Measurements from ENCODE around the gene CDYL2.

CDYL2 gene

DNA sequence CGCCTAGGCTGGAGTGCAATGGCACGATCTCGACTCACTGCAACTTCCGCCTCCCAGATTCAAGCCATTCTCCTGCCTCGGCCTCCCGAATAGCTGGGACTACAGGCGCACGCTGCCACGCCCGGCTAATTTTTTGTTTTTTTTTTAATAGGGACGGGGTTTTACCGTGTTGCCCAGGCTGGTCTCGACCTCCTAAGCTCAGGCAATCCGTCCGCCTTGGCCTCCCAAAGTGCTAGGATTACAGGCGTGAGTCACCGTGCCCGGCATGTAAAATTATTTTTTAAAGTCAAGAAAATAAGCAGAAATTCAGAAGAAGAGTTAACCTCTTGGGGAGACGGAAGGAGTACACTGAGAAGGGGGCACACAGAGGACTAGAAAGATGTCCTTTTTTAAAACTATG is 27.5 kb downstream of the CDYL2 start:
- no peak for DNase-seq (ENCODE audit: extremely low read depth, low read depth)
- TF ChIP-seq, protein P1, sequence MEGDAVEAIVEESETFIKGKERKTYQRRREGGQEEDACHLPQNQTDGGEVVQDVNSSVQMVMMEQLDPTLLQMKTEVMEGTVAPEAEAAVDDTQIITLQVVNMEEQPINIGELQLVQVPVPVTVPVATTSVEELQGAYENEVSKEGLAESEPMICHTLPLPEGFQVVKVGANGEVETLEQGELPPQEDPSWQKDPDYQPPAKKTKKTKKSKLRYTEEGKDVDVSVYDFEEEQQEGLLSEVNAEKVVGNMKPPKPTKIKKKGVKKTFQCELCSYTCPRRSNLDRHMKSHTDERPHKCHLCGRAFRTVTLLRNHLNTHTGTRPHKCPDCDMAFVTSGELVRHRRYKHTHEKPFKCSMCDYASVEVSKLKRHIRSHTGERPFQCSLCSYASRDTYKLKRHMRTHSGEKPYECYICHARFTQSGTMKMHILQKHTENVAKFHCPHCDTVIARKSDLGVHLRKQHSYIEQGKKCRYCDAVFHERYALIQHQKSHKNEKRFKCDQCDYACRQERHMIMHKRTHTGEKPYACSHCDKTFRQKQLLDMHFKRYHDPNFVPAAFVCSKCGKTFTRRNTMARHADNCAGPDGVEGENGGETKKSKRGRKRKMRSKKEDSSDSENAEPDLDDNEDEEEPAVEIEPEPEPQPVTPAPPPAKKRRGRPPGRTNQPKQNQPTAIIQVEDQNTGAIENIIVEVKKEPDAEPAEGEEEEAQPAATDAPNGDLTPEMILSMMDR (IDR thresholded peaks at IDR 0.05; ENCODE audit: low read depth, low read length), result no peak

DNA sequence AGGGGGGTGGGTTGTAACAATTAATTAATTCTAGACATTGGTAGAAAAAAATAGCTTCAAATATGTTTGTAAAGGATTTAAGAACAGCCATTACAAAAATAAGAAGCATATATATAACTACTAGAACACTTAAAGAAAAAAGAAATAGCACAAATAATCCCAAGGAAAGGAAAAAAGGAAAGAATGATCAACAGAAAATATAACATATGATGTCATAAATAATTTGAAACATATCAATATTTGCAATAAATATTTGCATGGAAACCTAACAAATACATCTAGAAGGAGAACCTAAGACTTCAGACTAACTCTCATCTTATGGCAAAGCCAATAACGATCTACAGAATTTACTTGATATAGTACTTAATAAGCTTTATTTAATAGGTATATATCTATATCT is 28.9 kb downstream of the CDYL2 start:
- TF ChIP-seq, protein P1 (IDR thresholded peaks at IDR 0.05; ENCODE audit: low read depth, low read length), result no peak

DNA sequence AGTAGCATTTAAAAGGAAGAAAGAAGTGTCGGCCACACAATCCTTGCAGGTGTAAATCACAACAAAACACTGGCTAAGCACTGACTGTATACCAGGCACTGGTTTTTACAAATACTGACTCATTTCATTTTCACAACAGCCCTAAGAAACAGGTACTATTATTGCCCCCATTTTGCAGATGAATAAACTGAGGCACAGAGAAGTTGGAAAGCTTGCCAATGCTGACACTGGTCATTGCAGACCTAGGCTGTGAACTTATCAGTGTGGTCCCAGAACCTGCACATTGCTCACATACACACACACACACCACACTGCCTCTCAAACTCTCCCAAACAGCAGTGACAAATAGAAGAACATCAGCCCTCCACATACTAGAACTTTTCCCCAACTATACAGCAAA is 37.6 kb downstream of the CDYL2 start:
- DNase-seq (ENCODE audit: extremely low read depth, low read depth), result no peak
- TF ChIP-seq, protein P1 (IDR thresholded peaks at IDR 0.05; ENCODE audit: low read depth, low read length), result no peak

More for the DNA sequence above, 28.9 kb downstream of the CDYL2 start:
- no peak for DNase-seq (ENCODE audit: extremely low read depth, low read depth)

DNA sequence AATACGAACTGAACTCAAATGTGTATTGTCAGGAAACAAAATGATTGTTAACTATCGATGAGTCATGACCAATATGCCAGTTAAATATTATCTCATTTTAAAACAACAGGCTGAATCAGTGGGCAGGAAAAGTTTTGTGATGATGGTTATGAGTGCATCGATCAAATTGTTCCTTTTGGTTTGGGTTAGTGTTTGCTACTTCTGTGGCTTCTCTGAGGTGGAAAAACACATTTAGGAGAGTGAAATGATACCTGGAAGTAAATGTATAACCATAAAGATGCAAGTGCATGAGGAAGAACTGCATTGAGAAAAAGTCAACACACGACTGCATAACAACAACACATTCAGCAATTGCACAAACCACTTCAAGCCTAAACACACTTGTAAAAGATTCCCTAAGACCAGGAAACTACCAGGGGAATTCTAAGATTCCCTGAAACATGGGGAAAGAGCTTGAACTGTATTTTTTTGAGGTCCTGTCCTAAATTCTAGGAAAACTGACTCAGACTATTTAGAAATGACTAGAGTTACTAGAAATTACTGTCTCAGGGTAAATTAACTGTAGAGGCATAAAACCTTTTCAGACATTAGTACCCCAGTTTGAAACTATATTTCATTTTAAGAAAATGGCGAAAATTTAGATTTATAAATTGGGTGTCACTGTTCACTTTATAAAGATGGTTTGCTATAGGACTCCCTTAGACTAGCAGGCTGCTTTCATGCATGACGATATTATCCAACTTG is 44.8 kb downstream of the CDYL2 start:
- DNase-seq (ENCODE audit: extremely low read depth, low read depth), result no peak
- TF ChIP-seq, protein P1 (IDR thresholded peaks at IDR 0.05; ENCODE audit: low read depth, low read length), result no peak

DNA sequence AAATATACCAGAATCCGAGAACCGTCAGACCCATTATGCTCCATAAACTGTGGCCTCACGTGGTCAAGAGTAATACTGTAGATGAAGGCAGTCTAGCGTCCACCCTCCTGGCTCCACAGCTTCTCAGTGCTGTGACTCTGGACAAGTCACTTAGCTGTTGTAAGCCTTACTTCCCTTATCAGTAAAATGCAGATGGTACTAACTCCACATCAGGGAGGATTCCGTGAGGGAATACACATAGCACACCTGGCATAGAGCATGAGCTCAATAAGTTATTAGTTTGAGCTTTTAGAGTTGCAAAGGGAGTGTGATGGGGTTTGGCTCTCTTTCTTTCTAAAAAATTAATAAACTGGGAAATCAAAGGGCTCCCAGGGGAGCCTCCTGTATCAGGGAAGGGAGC is 49.9 kb downstream of the CDYL2 start:
- no peak for DNase-seq (ENCODE audit: extremely low read depth, low read depth)
- TF ChIP-seq, protein P1 (IDR thresholded peaks at IDR 0.05; ENCODE audit: low read depth, low read length), result no peak

DNA sequence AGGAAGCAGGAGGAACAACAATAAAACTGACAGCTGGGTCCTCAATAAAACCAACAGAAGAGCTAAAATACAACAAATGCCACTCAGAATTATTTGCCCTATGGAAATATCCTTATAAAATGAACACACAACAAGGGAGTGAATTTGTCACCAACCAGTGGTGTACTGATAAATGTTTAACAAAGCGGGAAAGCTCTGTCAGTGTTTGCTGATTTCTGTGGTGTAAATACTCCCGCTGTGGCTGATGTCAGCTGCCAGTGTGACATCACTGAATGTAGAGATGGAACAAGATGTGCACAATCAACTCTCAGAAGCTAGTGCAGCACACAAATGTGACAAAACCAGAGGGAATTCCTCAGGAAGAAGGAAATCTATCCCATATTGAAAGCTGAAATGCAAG is 51.9 kb downstream of the CDYL2 start:
- TF ChIP-seq, protein P1 (IDR thresholded peaks at IDR 0.05; ENCODE audit: low read depth, low read length), result no peak
- no peak for DNase-seq (ENCODE audit: extremely low read depth, low read depth)

DNA sequence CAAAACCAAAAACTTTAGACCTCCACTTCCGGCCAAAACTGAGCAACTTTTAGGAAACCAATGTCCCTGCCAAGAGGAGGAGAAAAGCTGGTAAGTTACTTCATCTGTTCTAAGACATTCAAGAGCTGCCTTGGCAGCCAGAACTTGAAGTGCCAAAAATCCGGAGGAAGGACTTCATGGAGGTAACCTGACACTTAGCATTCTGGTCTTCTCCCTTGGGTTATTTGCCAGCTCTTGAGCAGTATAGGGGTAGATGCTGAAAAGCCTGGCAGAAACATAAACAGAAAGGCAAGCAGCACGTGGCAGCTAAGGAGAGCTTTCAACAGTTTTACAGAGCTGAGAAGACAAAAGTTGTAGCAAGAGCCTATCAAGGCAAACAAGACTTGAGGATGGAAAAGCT is 53.2 kb downstream of the CDYL2 start:
- TF ChIP-seq, protein P1 (IDR thresholded peaks at IDR 0.05; ENCODE audit: low read depth, low read length), result no peak
- DNase-seq (ENCODE audit: extremely low read depth, low read depth), result peak; percentile 71
